Neural cell (in vitro differentiated cells): ENCODE data around the gene TIMP4. TPM values are rescaled to one million over a fixed set of nuclear protein-coding genes. Genes with fewer than 3 reads are reported as not detected.

Experiments
- H2AFZ ChIP-seq: fragments of 200-600, 300-800 bp; sonication (generic), shearing (Covaris generic); 2 replicates; pipeline ENCODE4 v1.6.0; 2014; ENCODE audit warnings: low read depth, mild to moderate bottlenecking, antibody characterized with exemption, low read length, moderate library complexity
- H3F3A ChIP-seq: fragments of 200-600 bp; shearing (Covaris generic); 2 replicates; pipeline ENCODE4 v1.6.1; 2016; ENCODE audit warnings: mild to moderate bottlenecking, moderate library complexity, mixed read lengths, antibody characterized with exemption, low read length; ENCODE audit not compliant: insufficient read depth, poor library complexity, severe bottlenecking
- H3K27ac ChIP-seq: fragments of 200-600, 300-800 bp; sonication (generic), shearing (Covaris generic); 2 replicates; pipeline ENCODE4 v1.5.1; 2014; ENCODE audit warnings: mild to moderate bottlenecking, low read length, moderate library complexity
- H3K27me3 ChIP-seq: fragments of 300-800, 200-600 bp; sonication (generic), shearing (Covaris generic); 2 replicates; pipeline ENCODE4 v1.6.0; 2014; ENCODE audit warnings: mild to moderate bottlenecking, low read depth, low read length, moderate library complexity; ENCODE audit not compliant: insufficient read depth
- H3K36me3 ChIP-seq: fragments of 300-800, 200-600 bp; sonication (generic), shearing (Covaris generic); 2 replicates; pipeline ENCODE4 v1.5.1; 2014; ENCODE audit warnings: mild to moderate bottlenecking, antibody characterized with exemption, low read length, moderate library complexity; ENCODE audit not compliant: insufficient read depth
- H3K4me2 ChIP-seq: fragments of 300-800, 200-600 bp; sonication (generic), shearing (Covaris generic); 2 replicates; pipeline ENCODE4 v1.6.0; 2014; ENCODE audit warnings: mild to moderate bottlenecking, low read length
- H3K4me3 ChIP-seq: fragments of 300-800, 200-600 bp; sonication (generic), shearing (Covaris generic); 2 replicates; pipeline ENCODE4 v1.5.1; 2014; ENCODE audit warnings: mild to moderate bottlenecking, low read length, moderate library complexity
- H3K79me2 ChIP-seq: fragments of 200-600 bp; shearing (Covaris generic); replicated peaks from 2 replicates; pipeline ENCODE4 v1.6.0; 2014; ENCODE audit warnings: mild to moderate bottlenecking, low read length, moderate library complexity; ENCODE audit not compliant: insufficient read depth
- H3K9ac ChIP-seq: fragments of 300-800, 200-600 bp; sonication (generic), shearing (Covaris generic); 2 replicates; pipeline ENCODE4 v1.6.1; 2016; ENCODE audit warnings: mild to moderate bottlenecking, low read length, mixed read lengths
- H3K9me2 ChIP-seq: fragments of 200-600 bp; shearing (Covaris generic); 2 replicates; pipeline ENCODE4 v1.6.1; 2016; ENCODE audit warnings: mild to moderate bottlenecking, low read length, mixed read lengths; ENCODE audit not compliant: insufficient read depth
- H3K9me3 ChIP-seq: fragments of 200-600, 300-800 bp; sonication (generic), shearing (Covaris generic); 2 replicates; pipeline ENCODE4 v1.6.1; 2016; ENCODE audit warnings: mild to moderate bottlenecking, mixed run types, low read length, moderate library complexity, mixed read lengths
- H4K20me1 ChIP-seq: fragments of 200-600 bp; shearing (Covaris generic); 2 replicates; pipeline ENCODE4 v1.6.1; 2016; ENCODE audit warnings: mild to moderate bottlenecking, mixed run types; ENCODE audit not compliant: insufficient read depth
- CTCF ChIP-seq: fragments of 450-650 bp; IDR thresholded peaks from 2 replicates; pipeline ENCODE4 v1.5.1; 2014; ENCODE audit warnings: antibody characterized with exemption, mild to moderate bottlenecking, moderate library complexity; ENCODE audit not compliant: poor library complexity, severe bottlenecking
- EP300 ChIP-seq: fragments of 450-650 bp; conservative IDR thresholded peaks from 2 replicates; pipeline ENCODE4 v1.6.1; 2014; ENCODE audit warnings: antibody characterized with exemption, mild to moderate bottlenecking, moderate library complexity; ENCODE audit not compliant: poor library complexity, severe bottlenecking
- EZH2 ChIP-seq: fragments of 200-600, 300-800 bp; shearing (Covaris generic), sonication (generic); IDR thresholded peaks from 2 replicates; pipeline ENCODE4 v1.6.1; 2014; ENCODE audit warnings: antibody characterized with exemption, low read length, borderline replicate concordance, mild to moderate bottlenecking; ENCODE audit not compliant: insufficient read depth, poor library complexity, severe bottlenecking
- MXI1 ChIP-seq: fragments of 450-650 bp; conservative IDR thresholded peaks from 2 replicates; pipeline ENCODE4 v1.6.1; 2014; ENCODE audit warnings: antibody characterized with exemption, mild to moderate bottlenecking; ENCODE audit not compliant: poor library complexity, severe bottlenecking
- POLR2AphosphoS5 ChIP-seq: IDR thresholded peaks from 2 replicates; pipeline ENCODE4 v1.6.1; 2012
- RAD21 ChIP-seq: fragments of 450-650 bp; conservative IDR thresholded peaks from 2 replicates; pipeline ENCODE4 v1.6.1; 2014; ENCODE audit warnings: antibody characterized with exemption, mild to moderate bottlenecking, moderate library complexity
- REST ChIP-seq: IDR thresholded peaks from 2 replicates; pipeline ENCODE4 v1.6.1; 2012; ENCODE audit warnings: borderline replicate concordance
- SMC3 ChIP-seq: fragments of 450-650 bp; conservative IDR thresholded peaks from 2 replicates; pipeline ENCODE4 v1.6.1; 2014; ENCODE audit warnings: antibody characterized with exemption, mild to moderate bottlenecking, moderate library complexity; ENCODE audit not compliant: poor library complexity
- TAF1 ChIP-seq: IDR thresholded peaks from 2 replicates; pipeline ENCODE4 v1.6.1; 2012; ENCODE audit warnings: low read depth
- polyA plus RNA-seq: library from polyadenylated mRNA; depleted of rRNA; stranded (reverse); fragments of >200 nt; gene quantifications from 2 replicates; pipeline ENCODE4 v1.2.3, GENCODE V29; 2014

The TIMP4 gene
- polyA plus RNA-seq, 1 donor from 2014 or later = not detected

GRCh38 chr3:12150112-12150511 is 8.6 kb downstream of the TIMP4 start:
- H2AFZ ChIP-seq = no peak overlapping the region
- no peaks in the 10 kb centered on the region for H3K36me3 ChIP-seq
- no peak overlapping the region for H3K27ac ChIP-seq
- no peaks in the 10 kb centered on the region for H3K27me3 ChIP-seq
- no peak overlapping the region for H3K4me2 ChIP-seq
- H3K4me3 ChIP-seq = no peak overlapping the region
- H3F3A ChIP-seq = no peaks in the 10 kb centered on the region
- H3K9me3 ChIP-seq = no peaks in the 10 kb centered on the region
- no peaks in the 10 kb centered on the region for H3K79me2 ChIP-seq
- no peaks in the 10 kb centered on the region for H4K20me1 ChIP-seq
- no peak overlapping the region for H3K9ac ChIP-seq
- H3K9me2 ChIP-seq = no peaks in the 10 kb centered on the region
- TF ChIP-seq REST (no peak), POLR2AphosphoS5 (no peak), EP300 (no peak)

- no peaks in the 10 kb centered on the region for H3K36me3 ChIP-seq
These were observed 9.7 kb downstream of the TIMP4 start for GRCh38 chr3:12149029-12149428.

More at GRCh38 chr3:12149029-12149428, 9.7 kb downstream of the TIMP4 start:
- Histone ChIP-seq H3K27me3 (no peaks in the 10 kb centered on the region), H3K9ac (no peak overlapping the region), H3K27ac (no peak overlapping the region), H3K9me3 (no peaks in the 10 kb centered on the region), H3K79me2 (no peaks in the 10 kb centered on the region), H3F3A (no peaks in the 10 kb centered on the region), H3K4me3 (no peak overlapping the region), H2AFZ (no peak overlapping the region), H3K9me2 (no peaks in the 10 kb centered on the region), H3K4me2 (no peak overlapping the region), H4K20me1 (no peaks in the 10 kb centered on the region)
- TF ChIP-seq SMC3 = no peak
- no peak for TF ChIP-seq POLR2AphosphoS5
- TF ChIP-seq EP300 = no peak
- no peak for TF ChIP-seq REST
- TF ChIP-seq RAD21 = no peak
- no peak for TF ChIP-seq CTCF
- TF ChIP-seq MXI1 = no peak
- TF ChIP-seq TAF1 = no peak
- TF ChIP-seq EZH2 = no peak
